HEK293 (cell line): Measurements from ENCODE around the gene GTPBP1.

ENCODE experiments used
- CTCF ChIA-PET: fragments of 350-600 bp; formaldehyde crosslinking; extraction: SDS; loops from one replicate; lab custom pipeline; 2021; ENCODE audit warnings: antibody characterized with exemption; lab: Yijun Ruan, JAX
- POLR2A ChIA-PET: fragments of 300-600 bp; formaldehyde crosslinking; extraction: SDS; loops from one replicate; lab custom pipeline; 2020; ENCODE audit warnings: antibody characterized with exemption, inconsistent platforms; lab: Yijun Ruan, JAX
- H3K27ac ChIP-seq: fragments of 200-500 bp; sonication (Bioruptor generic); 2 replicates; pipeline ENCODE4 v1.5.1; 2014; ENCODE audit warnings: low read depth, low read length, control low read depth, inconsistent platforms; ENCODE audit errors: extremely low read depth
- H3K36me3 ChIP-seq, 2 experiments: fragments of 200-500 bp in 1 of 2; sonication (Bioruptor generic) in 1 of 2; 1 replicate in 1 of 2; 2 replicates in 1 of 2; pipeline ENCODE4 v1.5.1; 2014 to 2017; ENCODE audit warnings: inconsistent platforms in 2 of 2, low read length in 2 of 2; ENCODE audit not compliant: control insufficient read depth in 2 of 2, insufficient read depth in 1 of 2
- H3K4me1 ChIP-seq: fragments of 200-500 bp; sonication (Bioruptor generic); 2 replicates; pipeline ENCODE4 v1.5.1; 2014; ENCODE audit warnings: mild to moderate bottlenecking, low read length, inconsistent platforms; ENCODE audit not compliant: control insufficient read depth, insufficient read depth
- H3K4me3 ChIP-seq: 2 replicates; pipeline ENCODE4 v1.5.1; 2011; ENCODE audit warnings: low read depth, mild to moderate bottlenecking, control low read depth, low read length, moderate library complexity
- H3K9me3 ChIP-seq: fragments of 200-500 bp; sonication (Bioruptor generic); 2 replicates; pipeline ENCODE4 v1.5.1; 2014; ENCODE audit warnings: low read depth, low read length, inconsistent platforms; ENCODE audit not compliant: control insufficient read depth, insufficient read depth
- EGR2 ChIP-seq: fragments of 450-650 bp; formaldehyde crosslinking; IDR thresholded peaks from 2 replicates; pipeline ENCODE4 v1.5.1; 2016; ENCODE audit warnings: low read depth, missing biosample characterization, missing genetic modification characterization
- GLI2 ChIP-seq: fragments of 450-650 bp; formaldehyde crosslinking; IDR thresholded peaks from 2 replicates; pipeline ENCODE4; 2017; ENCODE audit warnings: missing biosample characterization, missing genetic modification characterization, low read depth, borderline replicate concordance
- HOXD13 ChIP-seq: sonication (generic); formaldehyde crosslinking; IDR thresholded peaks from 2 replicates; pipeline ENCODE4 v1.8.0; 2022; ENCODE audit warnings: missing genetic modification reagents, borderline replicate concordance
- OSR2 ChIP-seq: fragments of 450-650 bp; formaldehyde crosslinking; IDR thresholded peaks from 2 replicates; pipeline ENCODE4 v1.5.1; 2016; ENCODE audit warnings: missing biosample characterization, missing genetic modification characterization
- OVOL3 ChIP-seq: fragments of 450-650 bp; formaldehyde crosslinking; IDR thresholded peaks from 2 replicates; pipeline ENCODE4 v1.5.1; 2016; ENCODE audit warnings: missing biosample characterization, missing genetic modification characterization
- SCRT1 ChIP-seq: fragments of 450-650 bp; formaldehyde crosslinking; IDR thresholded peaks from 2 replicates; pipeline ENCODE4 v1.5.1; 2016; ENCODE audit warnings: missing biosample characterization, missing genetic modification characterization, borderline replicate concordance
- SCRT2 ChIP-seq: fragments of 450-650 bp; formaldehyde crosslinking; IDR thresholded peaks from 2 replicates; pipeline ENCODE4 v1.5.1; 2016; ENCODE audit warnings: missing biosample characterization, missing genetic modification characterization
- ZBTB7A ChIP-seq: fragments of 450-650 bp; formaldehyde crosslinking; IDR thresholded peaks from 2 replicates; pipeline ENCODE4 v1.5.1; 2016; ENCODE audit warnings: low read depth, missing biosample characterization, missing genetic modification characterization
- ZFHX2 ChIP-seq: fragments of 450-650 bp; formaldehyde crosslinking; conservative IDR thresholded peaks from 2 replicates; pipeline ENCODE4 v1.5.1; 2016; ENCODE audit warnings: missing biosample characterization, missing genetic modification characterization
- ZIC2 ChIP-seq: fragments of 450-650 bp; formaldehyde crosslinking; IDR thresholded peaks from 2 replicates; pipeline ENCODE4 v1.5.1; 2016; ENCODE audit warnings: missing biosample characterization, missing genetic modification characterization
- ZNF112 ChIP-seq: fragments of 450-650 bp; formaldehyde crosslinking; IDR thresholded peaks from 2 replicates; pipeline ENCODE4 v1.5.0; 2017; ENCODE audit warnings: missing biosample characterization, missing genetic modification characterization
- ZNF148 ChIP-seq: fragments of 450-650 bp; formaldehyde crosslinking; IDR thresholded peaks from 2 replicates; pipeline ENCODE4 v1.5.0; 2017; ENCODE audit warnings: missing biosample characterization, missing genetic modification characterization, borderline replicate concordance
- ZNF155 ChIP-seq: fragments of 450-650 bp; formaldehyde crosslinking; IDR thresholded peaks from 2 replicates; pipeline ENCODE4 v1.5.1; 2016; ENCODE audit warnings: missing biosample characterization, missing genetic modification characterization
- ZNF202 ChIP-seq: fragments of 450-650 bp; formaldehyde crosslinking; IDR thresholded peaks from 2 replicates; pipeline ENCODE4 v1.5.1; 2016; ENCODE audit warnings: missing biosample characterization, missing genetic modification characterization, borderline replicate concordance
- ZNF335 ChIP-seq: fragments of 450-650 bp; formaldehyde crosslinking; conservative IDR thresholded peaks from 2 replicates; pipeline ENCODE4 v1.5.1; 2016; ENCODE audit warnings: missing biosample characterization, missing genetic modification characterization
- ZNF354C ChIP-seq: fragments of 450-650 bp; formaldehyde crosslinking; IDR thresholded peaks from 2 replicates; pipeline ENCODE4 v1.5.1; 2016; ENCODE audit warnings: missing biosample characterization, missing genetic modification characterization, low read depth, borderline replicate concordance
- ZNF391 ChIP-seq: fragments of 450-650 bp; formaldehyde crosslinking; IDR thresholded peaks from 2 replicates; pipeline ENCODE4 v1.5.1; 2016; ENCODE audit warnings: low read depth, missing biosample characterization, missing genetic modification characterization, borderline replicate concordance
- ZNF510 ChIP-seq: fragments of 450-650 bp; formaldehyde crosslinking; IDR thresholded peaks from 2 replicates; pipeline ENCODE4 v1.5.1; 2018; ENCODE audit warnings: mild to moderate bottlenecking, missing genetic modification characterization, missing biosample characterization; ENCODE audit not compliant: insufficient replicate concordance
- ZNF600 ChIP-seq: fragments of 450-650 bp; formaldehyde crosslinking; IDR thresholded peaks from 2 replicates; pipeline ENCODE4 v1.5.1; 2016; ENCODE audit warnings: missing biosample characterization, missing genetic modification characterization
- ZNF645 ChIP-seq: fragments of 450-650 bp; formaldehyde crosslinking; IDR thresholded peaks from 2 replicates; pipeline ENCODE4; 2016; ENCODE audit warnings: missing biosample characterization, missing genetic modification characterization
- ZNF701 ChIP-seq: fragments of 450-650 bp; formaldehyde crosslinking; IDR thresholded peaks from 2 replicates; pipeline ENCODE4 v1.5.1; 2016; ENCODE audit warnings: missing biosample characterization, missing genetic modification characterization

Gene GTPBP1

GRCh38 chr22:38713921-38714320 lies 8.2 kb downstream of the GTPBP1 start:
- Histone ChIP-seq H3K4me3 (no peak overlapping the region), H3K36me3 (peaks cover 8 to 73% of the 10 kb centered on the region in 2 experiments; a peak in 2 of 3 replicates), H3K9me3 (no peaks in the 10 kb centered on the region), H3K4me1 (peaks cover 12% of the 10 kb centered on the region), H3K27ac (no peak overlapping the region)
- POLR2A ChIA-PET, result interaction anchor here (0.7 to 2.7 kb wide), 3 partner anchors 8 to 366 kb away, joined by 3 to 17 read pairs (median 3); partner anchors contain the start of gene GTPBP1
- CTCF ChIA-PET, result interaction anchor here (0.6 to 3.2 kb wide), 4 partner anchors 8 to 1241 kb away, joined by 3 to 12 read pairs (median 4); partner anchors contain the start of gene GTPBP1
- peak; percentile 5 for TF ChIP-seq ZFHX2 (tag by site-specific recombination)
- TF ChIP-seq ZNF112 (tag by site-specific recombination), result no peak
- TF ChIP-seq EGR2 (tag by site-specific recombination), result peak; percentile 30; the same call in 1 of the 2 replicates
- TF ChIP-seq ZNF202 (tag by site-specific recombination), result no peak

GRCh38 chr22:38715176-38715764 lies 9.5 kb downstream of the GTPBP1 start:
- POLR2A ChIA-PET, result interaction anchor here (1.4 to 2.7 kb wide), 2 partner anchors 9 to 19 kb away, joined by 3 to 17 read pairs; partner anchors contain the start of gene GTPBP1
- H3K4me1 ChIP-seq, result peaks cover 12% of the 10 kb centered on the region
- no peak overlapping the region for H3K4me3 ChIP-seq
- H3K27ac ChIP-seq, result no peak overlapping the region
- no peaks in the 10 kb centered on the region for H3K9me3 ChIP-seq
- peaks cover 13 to 69% of the 10 kb centered on the region in 2 experiments; a peak in 2 of 3 replicates for H3K36me3 ChIP-seq
- CTCF ChIA-PET, result interaction anchor here (0.5 to 3.2 kb wide), 8 partner anchors 10 to 618 kb away, joined by 3 to 12 read pairs (median 3); no protein-coding TSS in a partner anchor
- TF ChIP-seq SCRT1 (0 out of 2 replicates have a peak, but pooled peaks have one; percentile 32), ZNF600 (peak; percentile 52; the same call in 1 of the 2 replicates), ZIC2 (tag by site-specific recombination) (peak; percentile 92), HOXD13 (CRISPR knock-in tag) (no peak), SCRT2 (tag by site-specific recombination) (peak; percentile 87)

GRCh38 chr22:38715852-38716251 lies 10.1 kb downstream of the GTPBP1 start:
- H3K27ac ChIP-seq, result no peak overlapping the region
- TF ChIP-seq ZNF354C (tag by site-specific recombination) (no peak), ZNF701 (tag by site-specific recombination) (no peak), ZBTB7A (tag by site-specific recombination) (no peak), ZNF335 (tag by site-specific recombination) (no peak)
- H3K36me3 ChIP-seq, result peaks cover 14 to 69% of the 10 kb centered on the region in 2 experiments; a peak in 2 of 3 replicates
- no peaks in the 10 kb centered on the region for H3K9me3 ChIP-seq
- ChIA-PET CTCF (interaction anchor here (0.5 to 3.2 kb wide), 8 partner anchors 8 to 1811 kb away, joined by 3 to 12 read pairs (median 3); no protein-coding TSS in a partner anchor), POLR2A (interaction anchor here (2.7 kb wide), 1 partner anchor 10 kb away, joined by 17 read pairs; the partner anchor contains the start of gene GTPBP1)
- H3K4me1 ChIP-seq, result peaks cover 12% of the 10 kb centered on the region
- no peak overlapping the region for H3K4me3 ChIP-seq

- POLR2A ChIA-PET, result interaction anchor here (0.8 to 2.7 kb wide), 2 partner anchors 9 to 10 kb away, joined by 3 to 17 read pairs; partner anchors contain the start of gene GTPBP1
- TF ChIP-seq ZIC2 (tag by site-specific recombination) (peak; percentile 43; the same call in 1 of the 2 replicates), ZNF155 (no peak), ZFHX2 (tag by site-specific recombination) (0 out of 2 replicates have a peak, but pooled peaks have one; percentile 11), EGR2 (tag by site-specific recombination) (peak; percentile 41; the same call in 1 of the 2 replicates), ZNF148 (tag by site-specific recombination) (no peak), OSR2 (peak; percentile 64), ZNF510 (tag by site-specific recombination) (no peak), GLI2 (tag by site-specific recombination) (no peak), OVOL3 (tag by site-specific recombination) (no peak), ZNF645 (tag by site-specific recombination) (no peak), ZNF391 (tag by site-specific recombination) (no peak)
These were observed 10.5 kb downstream of the GTPBP1 start for GRCh38 chr22:38716271-38716670.

More at GRCh38 chr22:38716271-38716670, 10.5 kb downstream of the GTPBP1 start:
- H3K36me3 ChIP-seq, result peaks cover 15 to 69% of the 10 kb centered on the region in 2 experiments; a peak in 2 of 3 replicates
- no peaks in the 10 kb centered on the region for H3K9me3 ChIP-seq
- CTCF ChIA-PET, result interaction anchor here (0.6 to 3.2 kb wide), 5 partner anchors 9 to 1811 kb away, joined by 3 to 12 read pairs (median 4); no protein-coding TSS in a partner anchor
- no peak overlapping the region for H3K4me3 ChIP-seq
- peaks cover 12% of the 10 kb centered on the region for H3K4me1 ChIP-seq
- H3K27ac ChIP-seq, result peak overlapping the region; percentile 34; the same call in 1 of the 2 replicates
